ENCODE measurements around the gene GOLGA6L2.

Gene GOLGA6L2, protein sequence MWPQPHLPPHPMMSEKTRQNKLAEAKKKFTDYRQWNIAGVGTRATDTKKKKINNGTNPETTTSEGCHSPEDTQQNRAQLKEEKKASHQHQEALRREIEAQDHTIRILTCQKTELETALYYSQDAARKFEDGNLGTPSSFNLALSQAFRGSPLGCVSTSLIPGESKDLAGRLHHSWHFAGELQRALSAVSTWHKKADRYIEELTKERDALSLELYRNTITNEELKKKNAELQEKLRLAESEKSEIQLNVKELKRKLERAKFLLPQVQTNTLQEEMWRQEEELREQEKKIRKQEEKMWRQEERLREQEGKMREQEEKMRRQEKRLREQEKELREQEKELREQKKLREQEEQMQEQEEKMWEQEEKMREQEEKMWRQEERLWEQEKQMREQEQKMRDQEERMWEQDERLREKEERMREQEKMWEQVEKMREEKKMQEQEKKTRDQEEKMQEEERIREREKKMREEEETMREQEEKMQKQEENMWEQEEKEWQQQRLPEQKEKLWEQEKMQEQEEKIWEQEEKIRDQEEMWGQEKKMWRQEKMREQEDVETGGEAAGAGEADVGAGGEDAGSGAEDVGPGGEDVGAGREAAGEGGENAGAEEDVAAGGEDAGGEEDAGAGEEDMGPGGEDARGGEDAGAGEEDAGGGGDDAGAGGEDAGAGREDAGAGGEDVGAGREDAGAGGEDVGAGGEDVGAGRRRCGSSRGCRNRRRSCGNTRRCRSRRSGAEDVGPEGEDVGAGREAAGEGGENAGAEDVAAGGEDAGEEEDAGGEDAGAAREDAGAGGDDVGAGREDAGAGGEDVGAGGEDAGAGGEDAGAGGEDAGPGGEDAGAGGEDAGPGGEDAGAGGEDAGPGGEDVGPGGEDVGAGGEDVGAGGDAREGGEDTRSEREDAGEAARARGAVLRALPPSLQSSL

DNA sequence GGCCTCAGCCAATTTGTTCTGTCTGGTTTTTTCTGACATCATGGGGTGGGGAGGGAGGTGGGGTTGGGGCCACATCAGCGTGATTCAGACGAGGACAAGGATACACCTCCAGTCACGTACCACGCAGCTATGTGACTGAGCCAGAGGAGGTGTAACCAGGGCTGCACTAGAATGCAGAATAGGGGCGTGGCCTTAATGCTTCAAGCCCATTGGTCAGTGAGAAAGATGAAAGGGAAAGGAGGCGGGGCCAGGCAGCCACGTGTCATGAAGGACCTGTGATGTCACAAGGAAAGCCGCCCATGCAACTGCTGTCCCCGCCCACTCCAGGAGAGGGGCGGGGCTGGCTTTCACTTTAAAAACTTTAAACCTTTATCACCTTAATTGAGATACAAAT, at the start of gene GOLGA6L2:
Gene GOLGA6L2, minus strand, starts transcription at position 137 of the 394 bp plus-strand sequence. Its CDS starts 62 bp downstream, at position 75.
- intact Hi-C loops (cut with DNase I) = no loop called here
- no peak for DNase-seq

DNA sequence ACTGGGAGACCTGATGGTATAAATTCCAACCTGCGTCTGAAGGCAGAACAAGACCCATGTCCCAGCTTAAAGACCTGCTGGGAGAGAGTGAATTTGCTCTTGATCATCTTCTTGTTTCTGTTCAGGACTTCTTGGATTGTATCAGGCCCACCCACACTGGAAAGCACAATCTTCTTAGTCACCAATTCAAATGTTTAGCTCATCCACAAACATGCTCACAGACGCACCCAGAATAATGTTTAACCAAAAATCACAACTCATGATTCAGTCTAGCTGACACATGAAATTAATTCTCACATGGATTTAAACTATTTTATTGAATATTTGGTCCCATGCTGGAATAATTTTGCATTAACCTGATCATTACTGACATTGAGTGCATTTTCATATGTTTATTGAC, 37.8 kb upstream of the GOLGA6L2 start:
- intact Hi-C loops (cut with DNase I) = no loop called here
- DNase-seq = no peak

GRCh38 chr15:23483821-23484299, 36.8 kb upstream of the GOLGA6L2 start:
- no peak for DNase-seq
- intact Hi-C loops (cut with DNase I) = no loop called here

DNA sequence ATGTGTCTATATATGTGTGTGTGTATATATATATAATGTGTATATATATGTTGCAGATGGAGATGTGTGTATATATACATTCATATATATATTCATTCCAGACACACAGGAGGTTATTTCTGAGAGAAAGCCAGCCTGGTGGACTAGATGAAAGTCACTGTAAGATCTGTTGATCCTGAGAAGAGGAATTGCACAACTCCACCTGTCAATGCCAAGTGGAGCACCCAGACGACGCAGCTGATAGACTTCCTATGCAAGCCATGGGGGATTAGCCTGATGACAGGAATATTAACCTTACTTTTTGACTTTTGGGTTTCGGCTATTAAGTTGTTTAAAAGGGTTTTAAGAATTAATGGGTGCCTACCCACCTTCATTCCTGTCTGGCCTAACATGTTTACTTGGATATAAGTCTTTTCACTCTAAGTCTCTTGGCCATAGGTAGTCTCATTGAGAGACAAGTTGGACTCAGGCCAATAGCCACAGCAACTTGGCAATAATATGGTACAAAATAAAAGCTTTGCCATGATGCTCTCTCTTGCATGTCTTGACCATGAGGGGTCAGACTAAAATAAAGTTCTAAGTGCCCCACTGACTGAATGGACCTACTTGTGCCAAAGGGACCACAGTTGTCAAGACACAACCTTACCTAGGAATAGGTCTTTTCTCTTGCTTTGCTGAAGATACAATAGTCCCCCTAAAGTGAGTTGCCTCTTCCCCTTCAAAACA, 35.9 kb upstream of the GOLGA6L2 start:
- intact Hi-C loops (cut with DNase I) = no loop called here
- no peak for DNase-seq

DNA sequence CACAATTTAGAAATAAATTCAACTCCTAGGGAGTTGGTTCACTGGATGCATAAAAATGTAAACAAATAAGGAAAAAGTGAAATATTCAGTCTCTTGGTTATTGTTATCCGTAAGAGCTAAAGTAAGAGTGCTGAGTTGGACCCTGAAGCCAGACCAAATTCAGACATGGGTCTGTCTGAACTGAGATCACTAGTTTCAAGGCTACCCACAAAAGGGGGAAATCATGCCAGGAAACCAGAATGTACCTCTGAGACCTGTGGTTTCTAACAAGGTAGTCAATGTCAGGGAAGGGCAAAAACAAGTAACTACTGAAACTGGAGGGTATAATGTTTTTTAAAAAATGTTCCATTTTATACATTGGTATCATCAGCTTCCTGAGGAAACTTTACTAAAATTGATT, 35.2 kb upstream of the GOLGA6L2 start:
- intact Hi-C loops (cut with DNase I) = no loop called here

DNA sequence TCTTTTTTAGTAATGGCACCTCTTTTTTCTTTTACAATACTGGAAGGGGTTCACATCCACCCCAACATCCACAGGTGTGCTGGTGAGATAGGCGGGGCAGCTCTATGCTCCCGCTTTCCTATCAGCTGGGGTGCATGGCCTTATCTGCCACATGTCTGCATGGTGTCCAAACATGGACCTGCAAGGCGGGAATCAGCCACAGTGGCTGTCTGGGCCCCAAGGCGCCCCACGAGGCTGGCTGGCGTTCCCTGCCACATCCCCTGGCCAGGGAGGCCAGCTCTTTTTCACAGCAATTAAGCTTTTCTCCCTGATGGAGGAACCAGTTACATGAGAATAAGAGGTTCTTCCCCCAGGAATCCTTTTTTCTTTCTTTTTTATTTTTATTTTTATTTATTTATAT, 30.9 kb upstream of the GOLGA6L2 start:
- DNase-seq = no peak
- intact Hi-C loops (cut with DNase I) = no loop called here

More for the DNA sequence above, 35.2 kb upstream of the GOLGA6L2 start:
- no peak for DNase-seq

- no peak for DNase-seq
- intact Hi-C loops (cut with DNase I) = no loop called here
Measured at GRCh38 chr15:23472678-23473077, 25.6 kb upstream of the GOLGA6L2 start.

DNA sequence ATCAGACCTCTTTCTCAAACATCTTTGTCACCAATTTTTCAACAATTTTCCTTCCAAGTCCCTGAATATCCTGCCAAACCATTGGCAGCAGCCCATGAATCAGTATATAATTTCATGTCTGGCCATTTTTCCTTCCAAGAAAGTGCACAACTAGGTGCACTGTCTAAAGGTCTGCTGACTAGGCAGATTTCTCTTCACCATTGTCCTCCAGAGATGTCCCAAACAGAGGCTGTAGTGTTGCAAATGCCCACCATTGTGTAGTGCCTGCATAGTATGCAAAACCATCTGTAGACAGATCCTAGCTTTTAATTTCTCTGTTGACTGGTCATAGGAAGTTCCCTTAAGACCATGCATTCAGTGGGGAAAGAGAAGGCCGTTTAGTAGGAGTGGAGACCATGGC, 25.0 kb upstream of the GOLGA6L2 start:
- no peak for DNase-seq
- intact Hi-C loops (cut with DNase I) = no loop called here

GRCh38 chr15:23467110-23467600, 20.1 kb upstream of the GOLGA6L2 start:
- no peak for DNase-seq

DNA sequence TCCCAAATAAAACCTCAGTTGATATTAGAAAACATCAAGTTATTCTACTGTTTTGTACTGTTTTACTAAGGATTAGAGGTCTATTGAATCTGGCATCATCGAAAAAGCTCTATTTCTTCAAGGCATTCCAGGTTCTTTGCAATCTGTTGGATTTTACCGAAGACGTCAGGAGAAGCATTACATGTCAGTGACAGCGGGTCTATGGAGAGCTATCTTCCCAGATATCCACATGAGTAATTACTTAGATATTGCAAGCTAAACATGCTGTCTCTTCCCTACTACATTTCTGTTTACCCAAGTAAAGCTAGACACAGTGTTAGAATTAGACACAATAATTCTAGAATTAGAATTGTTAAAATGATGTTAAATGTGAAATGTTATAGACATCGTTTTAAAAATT, 10.8 kb upstream of the GOLGA6L2 start:
- intact Hi-C loops (cut with DNase I) = no loop called here
- DNase-seq = no peak

More at GRCh38 chr15:23467110-23467600, 20.1 kb upstream of the GOLGA6L2 start:
- intact Hi-C loops (cut with DNase I) = loop anchor here (10.0 kb wide), 1 partner anchor 432 kb away; the partner anchor contains the start of gene TUBGCP5

- intact Hi-C loops (cut with DNase I) = no loop called here
- peak in 1 of 10 donors; percentile 45 for DNase-seq
Measured at GRCh38 chr15:23446215-23447106, 582 bp downstream of the GOLGA6L2 start.

- DNase-seq = peak in 1 of 10 donors; percentile 70
- intact Hi-C loops (cut with DNase I) = no loop called here
Measured at GRCh38 chr15:23444269-23444668, 2.8 kb downstream of the GOLGA6L2 start.

DNA sequence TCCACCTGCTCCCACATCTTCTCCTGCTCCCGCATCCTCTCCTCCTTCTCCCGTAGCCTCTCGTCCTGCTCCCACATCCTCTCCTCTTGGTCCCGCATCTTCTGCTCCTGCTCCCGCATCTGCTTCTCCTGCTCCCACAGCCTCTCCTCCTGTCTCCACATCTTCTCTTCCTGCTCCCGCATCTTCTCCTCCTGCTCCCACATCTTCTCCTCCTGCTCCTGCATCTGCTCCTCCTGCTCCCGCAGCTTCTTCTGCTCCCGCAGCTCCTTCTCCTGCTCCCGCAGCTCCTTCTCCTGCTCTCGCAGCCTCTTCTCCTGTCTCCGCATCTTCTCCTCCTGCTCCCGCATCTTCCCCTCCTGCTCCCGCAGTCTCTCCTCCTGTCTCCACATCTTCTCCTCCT, 5.8 kb downstream of the GOLGA6L2 start:
- intact Hi-C loops (cut with DNase I) = no loop called here
- no peak for DNase-seq

DNA sequence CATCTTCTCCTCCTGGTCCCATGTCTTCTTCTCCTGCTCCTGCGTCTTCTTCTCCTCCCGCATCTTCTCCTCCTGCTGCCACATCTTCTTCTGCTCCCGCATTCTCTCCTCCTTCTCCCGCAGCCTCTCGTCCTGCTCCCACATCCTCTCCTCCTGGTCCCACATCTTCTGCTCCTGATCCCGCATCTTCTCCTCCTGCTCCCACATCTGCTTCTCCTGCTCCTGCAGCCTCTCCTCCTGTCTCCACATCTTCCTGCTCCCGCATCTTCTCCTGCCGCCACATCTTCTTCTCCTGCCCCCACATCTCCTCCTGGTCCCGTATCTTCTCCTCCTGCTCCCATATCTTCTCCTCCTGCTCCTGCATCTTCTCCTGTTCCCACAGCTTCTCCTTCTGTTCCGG, 6.4 kb downstream of the GOLGA6L2 start:
- intact Hi-C loops (cut with DNase I) = no loop called here
- DNase-seq = no peak

DNA sequence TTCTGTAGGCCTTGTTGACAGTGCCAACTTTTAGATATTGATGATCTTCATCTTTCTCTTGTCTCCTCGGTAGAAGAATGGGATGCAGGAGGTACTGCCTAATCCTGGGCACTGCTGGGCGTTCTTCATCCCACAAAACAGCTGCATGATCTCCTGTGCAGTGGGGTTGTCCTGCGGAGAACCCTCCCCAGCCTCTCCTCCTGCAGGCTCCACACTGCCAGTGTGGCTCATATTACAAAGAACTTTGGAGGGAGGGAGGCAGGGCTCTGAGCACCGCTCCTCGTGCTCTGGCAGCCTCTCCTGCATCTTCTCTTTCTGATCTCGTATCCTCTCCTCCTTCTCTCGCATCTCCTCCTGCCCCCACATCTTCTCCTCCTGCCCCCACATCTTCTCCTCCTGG, 7.5 kb downstream of the GOLGA6L2 start:
- intact Hi-C loops (cut with DNase I) = no loop called here
- peak in 1 of 10 donors; percentile 3 for DNase-seq

GRCh38 chr15:23438816-23439466, 8.1 kb downstream of the GOLGA6L2 start:
- DNase-seq = no peak
- intact Hi-C loops (cut with DNase I) = no loop called here

DNA sequence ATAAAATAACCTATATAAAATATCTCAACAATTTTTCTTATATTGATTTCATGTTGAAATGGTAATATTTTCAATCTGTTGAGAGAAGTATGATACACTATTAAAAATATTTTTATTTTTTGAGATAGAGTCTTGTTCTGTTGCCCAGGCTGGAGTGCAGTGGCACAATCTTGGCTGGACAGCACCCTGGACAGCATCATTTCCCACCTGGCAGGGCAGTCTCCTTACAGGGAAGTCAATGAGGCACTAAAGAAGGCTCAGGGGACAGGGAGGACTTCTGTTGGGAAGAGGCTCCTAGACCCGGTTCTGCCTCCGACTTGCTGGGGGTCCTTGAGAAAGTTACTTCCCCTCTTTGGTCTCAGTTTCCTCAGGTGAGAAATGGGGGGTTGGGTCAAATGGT, 9.4 kb downstream of the GOLGA6L2 start:
- intact Hi-C loops (cut with DNase I) = no loop called here

DNA sequence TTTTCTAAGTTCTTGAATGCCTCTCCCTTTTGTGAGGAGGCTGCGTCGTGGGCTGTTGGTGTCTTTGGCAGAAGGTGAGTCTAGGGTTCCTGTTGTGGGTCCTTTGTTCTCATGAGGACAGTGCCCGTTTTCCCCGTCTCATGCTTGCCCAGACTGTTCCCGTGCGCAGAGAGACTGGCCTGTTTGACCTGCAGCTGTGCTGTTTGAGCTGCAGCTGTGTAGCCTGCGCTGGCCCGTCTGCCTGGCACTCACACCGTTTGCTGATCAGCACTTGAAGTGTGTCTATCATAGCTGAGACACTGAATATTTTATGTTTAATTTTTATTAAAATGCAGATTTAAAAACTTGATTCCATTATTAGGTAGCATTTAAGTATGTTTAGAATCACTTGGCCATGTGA, 9.9 kb downstream of the GOLGA6L2 start:
- peak in 1 of 10 donors; percentile 63 for DNase-seq
- intact Hi-C loops (cut with DNase I) = no loop called here

More for the DNA sequence above, 9.4 kb downstream of the GOLGA6L2 start:
- peak in 1 of 10 donors; percentile 4 for DNase-seq

GRCh38 chr15:23436421-23436820, 10.6 kb downstream of the GOLGA6L2 start:
- intact Hi-C loops (cut with DNase I) = no loop called here
- DNase-seq = no peak
